Urinary bladder (tissue), 4 donors: ENCODE measurements around the gene SAMD4B. TPM values are rescaled to one million over a fixed set of nuclear protein-coding genes. Genes with fewer than 3 reads are reported as not detected.

Experiments used
- DNase-seq: peaks from one replicate; pipeline ENCODE4 v3.0.0-alpha.2; 2015; ENCODE audit errors: extremely low spot score
- H3K27ac ChIP-seq: one replicate; pipeline ENCODE4 v1.5.1; 2013; ENCODE audit warnings: low read depth, mild to moderate bottlenecking, moderate library complexity
- H3K36me3 ChIP-seq: one replicate; pipeline ENCODE4 v1.6.1; 2013; ENCODE audit warnings: mild to moderate bottlenecking, moderate library complexity; ENCODE audit not compliant: insufficient read depth
- H3K4me1 ChIP-seq: one replicate; pipeline ENCODE4 v1.6.1; 2013; ENCODE audit warnings: mild to moderate bottlenecking, moderate library complexity; ENCODE audit not compliant: insufficient read depth
- H3K4me3 ChIP-seq: one replicate; pipeline ENCODE4 v1.5.1; 2013; ENCODE audit warnings: low read depth, low read length
- WGBS: extraction: QIAGEN DNeasy Blood & Tissue Kit; methylation state at CpG from one replicate; pipeline ENCODE4 v1.1.7; 2013; 5-methylcytosine and 5-hydroxymethylcytosine counted together
- polyA plus RNA-seq: library from polyadenylated mRNA; stranded (reverse); fragments of 200-250 nt; gene quantifications from one replicate; pipeline ENCODE4 v1.2.3, GENCODE V29; 2013
- total RNA-seq: library from RNA; depleted of rRNA; stranded (reverse); fragments of >200 nt; gene quantifications from one replicate; pipeline ENCODE4 v1.2.3, GENCODE V29; 2014
- donor health status: healthy with polysubstance abuse.
- donor health status: healthy.

The SAMD4B gene
- total and polyA plus RNA-seq, 2 donors, result 37.3 to 118 TPM

DNA sequence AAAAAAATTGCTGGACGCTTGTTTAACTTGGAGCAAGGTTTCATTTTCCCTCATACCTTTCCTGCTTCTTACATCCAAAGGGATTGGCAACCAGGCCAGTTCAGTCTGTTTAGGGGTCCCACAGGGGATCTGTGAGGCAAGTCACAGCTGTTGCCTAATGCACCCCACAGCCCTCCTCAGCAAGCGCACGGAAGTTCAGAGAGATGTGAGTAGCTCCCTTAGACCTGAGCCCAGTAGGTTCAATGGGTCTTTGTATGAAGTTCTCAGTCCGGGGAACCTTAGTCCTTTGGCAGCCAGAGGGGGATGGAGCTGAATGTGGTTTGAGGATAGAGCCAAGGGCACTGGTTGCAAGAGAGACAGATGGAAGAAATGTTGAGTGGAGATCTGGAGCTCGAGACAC is 13.0 kb downstream of the SAMD4B start:
- H3K4me1 ChIP-seq, result no peaks in the 10 kb centered on the region
- H3K27ac ChIP-seq, result no peak overlapping the region
- H3K36me3 ChIP-seq, result peaks cover 4% of the 10 kb centered on the region
- H3K4me3 ChIP-seq, result no peak overlapping the region
- 92% methylated on average over 5 of the region's 5 CpGs for WGBS
- no peak for DNase-seq

DNA sequence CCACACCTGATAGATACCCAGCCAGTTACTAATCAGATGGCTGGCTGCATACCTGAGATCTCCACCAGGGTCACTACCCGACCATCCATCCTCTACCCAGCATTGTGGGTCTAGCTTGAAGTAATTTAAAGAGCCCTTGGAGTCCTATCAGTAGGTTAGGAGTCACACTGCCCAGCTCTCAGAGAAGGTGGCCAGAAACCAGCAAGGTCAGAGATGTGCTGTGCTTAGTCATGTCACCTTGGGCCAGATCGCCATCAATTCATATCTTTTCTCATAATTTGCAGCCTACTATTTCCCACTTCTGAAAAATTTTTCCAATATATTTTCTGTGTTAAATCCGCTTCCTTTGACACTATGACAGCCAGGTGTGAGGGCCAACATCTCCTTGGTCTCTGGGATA is 13.9 kb downstream of the SAMD4B start:
- 93% methylated on average over 3 of the region's 3 CpGs for WGBS
- no peak for DNase-seq
- Histone ChIP-seq H3K4me1 (no peaks in the 10 kb centered on the region), H3K4me3 (no peak overlapping the region), H3K36me3 (peaks cover 4% of the 10 kb centered on the region), H3K27ac (no peak overlapping the region)

DNA sequence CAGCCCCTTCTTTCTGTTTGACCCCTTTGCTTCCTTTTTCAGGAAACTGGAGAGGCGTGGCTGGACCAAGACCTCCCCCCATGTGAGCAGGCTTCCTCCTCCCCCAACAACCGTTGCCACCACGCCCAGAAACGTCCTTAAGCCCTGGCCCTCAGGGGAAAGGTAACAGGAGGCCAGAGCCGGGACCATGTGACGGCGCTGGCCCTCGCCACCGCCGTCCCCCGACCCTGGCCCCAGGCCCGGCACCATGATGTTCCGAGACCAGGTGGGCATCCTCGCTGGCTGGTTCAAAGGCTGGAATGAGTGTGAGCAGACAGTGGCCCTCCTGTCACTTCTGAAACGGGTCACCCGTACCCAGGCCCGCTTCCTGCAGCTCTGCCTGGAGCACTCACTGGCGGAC is 14.4 kb downstream of the SAMD4B start:
- DNase-seq, result no peak
- 89% methylated on average over 18 of the region's 18 CpGs for WGBS
- no peak overlapping the region for H3K4me3 ChIP-seq
- H3K4me1 ChIP-seq, result no peaks in the 10 kb centered on the region
- peaks cover 4% of the 10 kb centered on the region for H3K36me3 ChIP-seq
- no peak overlapping the region for H3K27ac ChIP-seq

DNA sequence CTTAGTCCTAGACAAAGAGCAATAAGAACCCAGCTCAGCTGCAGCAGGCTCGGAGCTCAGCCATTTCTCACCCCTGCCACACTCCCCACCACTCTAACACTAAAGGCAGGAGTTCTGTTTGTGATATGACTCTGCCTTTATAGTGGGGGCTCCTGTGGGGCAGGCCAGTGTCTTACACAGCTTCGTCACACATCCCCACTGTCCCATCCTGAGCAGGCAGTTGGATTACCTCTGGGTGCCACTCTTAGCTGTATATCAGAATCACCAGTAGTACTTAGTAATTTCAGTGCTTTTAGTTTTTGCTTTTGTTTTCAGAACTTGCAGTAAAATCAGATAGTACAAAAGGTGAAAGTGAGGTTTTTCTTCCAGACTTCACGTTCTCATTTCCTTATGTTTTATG is 16.8 kb downstream of the SAMD4B start:
- 91% methylated on average over 3 of the region's 3 CpGs for WGBS
- Histone ChIP-seq H3K4me3 (no peak overlapping the region), H3K36me3 (peaks cover 4% of the 10 kb centered on the region), H3K27ac (no peak overlapping the region), H3K4me1 (no peaks in the 10 kb centered on the region)
- no peak for DNase-seq

DNA sequence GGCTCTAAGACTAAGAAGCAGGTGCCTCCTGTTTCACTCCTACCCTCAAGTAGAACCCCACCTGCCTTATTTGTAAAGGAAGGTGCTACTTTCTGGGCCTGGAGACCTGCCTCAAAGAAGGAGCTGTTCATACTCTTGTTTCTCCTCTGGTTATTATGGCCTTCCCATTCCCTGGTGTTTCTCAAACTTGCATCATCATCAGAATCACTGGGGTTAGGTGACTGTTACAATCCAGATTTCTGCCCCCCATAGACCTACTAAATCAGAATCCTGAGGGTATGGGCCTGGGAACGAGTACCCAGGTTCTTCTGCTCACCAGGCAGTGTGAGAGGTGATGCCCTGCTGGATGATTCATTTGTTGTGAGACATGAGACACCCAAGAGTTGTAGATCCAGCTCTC is 18.4 kb downstream of the SAMD4B start:
- no peak for DNase-seq
- H3K36me3 ChIP-seq, result peaks cover 4% of the 10 kb centered on the region
- H3K27ac ChIP-seq, result no peak overlapping the region
- 97% methylated on average over 1 of the region's 1 CpG for WGBS
- no peak overlapping the region for H3K4me3 ChIP-seq
- H3K4me1 ChIP-seq, result no peaks in the 10 kb centered on the region

DNA sequence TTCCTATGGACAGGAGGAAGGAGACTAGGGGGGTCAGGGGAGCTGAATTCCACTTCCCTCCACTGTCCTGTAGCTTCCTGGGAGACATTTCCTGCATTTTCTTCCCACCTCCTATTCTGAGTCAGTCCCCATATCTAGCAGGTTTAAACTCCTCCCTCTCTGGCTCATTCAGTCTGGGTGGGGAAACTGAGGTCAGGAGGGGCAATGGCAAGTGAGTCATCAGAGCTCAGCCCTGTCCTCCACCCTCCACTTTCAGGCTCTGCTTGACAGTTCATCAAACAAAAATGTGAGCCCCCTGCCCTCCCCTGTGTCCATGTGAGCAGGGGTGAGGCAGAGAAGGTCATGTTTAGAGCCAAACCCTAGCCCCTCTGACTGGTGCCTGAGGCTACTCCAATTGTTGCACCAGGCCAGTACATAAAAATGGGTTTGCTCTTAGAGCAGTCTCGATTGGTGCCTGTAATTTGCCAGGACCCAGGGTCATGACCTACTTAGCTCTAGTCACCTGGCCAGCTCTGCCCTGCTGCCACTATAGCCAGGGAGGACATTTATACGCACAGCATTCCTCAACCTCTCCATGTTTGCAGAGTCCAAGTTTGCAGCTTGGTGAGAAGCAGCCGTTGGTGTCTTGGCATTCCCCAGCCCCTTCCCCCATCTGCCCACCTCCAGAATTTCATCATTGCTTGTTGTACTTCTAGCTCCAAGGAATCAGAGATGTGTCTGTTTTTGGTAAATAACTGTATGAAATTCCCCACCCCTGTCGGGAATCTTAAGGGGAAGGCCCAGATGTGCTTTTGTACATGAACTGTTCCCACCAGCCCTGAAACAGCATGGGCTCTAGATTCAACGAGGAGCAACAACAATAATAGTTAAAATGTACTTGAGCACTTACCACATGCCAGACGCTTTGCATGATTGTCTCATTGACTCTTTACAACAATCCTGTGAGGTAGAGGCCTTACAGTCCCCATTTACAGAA is 20.7 kb downstream of the SAMD4B start:
- H3K4me3 ChIP-seq, result no peak overlapping the region
- DNase-seq, result no peak
- H3K36me3 ChIP-seq, result no peaks in the 10 kb centered on the region
- no peaks in the 10 kb centered on the region for H3K4me1 ChIP-seq
- H3K27ac ChIP-seq, result no peak overlapping the region
- 59% methylated on average over 6 of the region's 6 CpGs for WGBS

GRCh38 chr19:39363901-39364457 is 21.8 kb downstream of the SAMD4B start:
- H3K4me1 ChIP-seq, result no peaks in the 10 kb centered on the region
- no peak for DNase-seq
- no peak overlapping the region for H3K4me3 ChIP-seq
- no peaks in the 10 kb centered on the region for H3K36me3 ChIP-seq
- 63% methylated on average over 5 of the region's 5 CpGs for WGBS
- H3K27ac ChIP-seq, result no peak overlapping the region

GRCh38 chr19:39365531-39365930 is 23.3 kb downstream of the SAMD4B start:
- no peaks in the 10 kb centered on the region for H3K36me3 ChIP-seq

DNA sequence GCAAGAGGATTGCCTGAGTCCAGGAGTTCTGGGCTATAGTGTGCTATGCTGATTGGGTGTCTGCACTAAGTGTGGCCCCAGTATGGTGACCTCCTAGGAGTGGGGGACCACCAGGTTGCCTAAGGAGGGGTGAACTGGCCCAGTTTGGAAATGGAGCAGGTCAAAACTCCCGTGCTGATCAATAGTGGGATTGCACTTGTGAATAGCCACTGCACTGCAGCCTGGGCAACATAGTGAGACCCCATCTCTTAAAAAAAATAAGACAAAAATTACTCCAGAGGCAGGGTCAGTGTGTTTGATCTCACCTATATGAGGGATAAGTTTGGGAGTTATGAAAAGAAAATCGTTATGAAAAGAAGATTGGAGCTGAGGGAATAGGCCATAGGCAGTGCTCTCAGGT is 27.0 kb downstream of the SAMD4B start:
- Histone ChIP-seq H3K4me3 (no peak overlapping the region), H3K36me3 (no peaks in the 10 kb centered on the region), H3K4me1 (no peaks in the 10 kb centered on the region), H3K27ac (no peak overlapping the region)
- WGBS, result 85% methylated on average over 2 of the region's 2 CpGs
- DNase-seq, result no peak

More at GRCh38 chr19:39365531-39365930, 23.3 kb downstream of the SAMD4B start:
- H3K27ac ChIP-seq, result no peak overlapping the region
- H3K4me1 ChIP-seq, result no peaks in the 10 kb centered on the region
- no peak overlapping the region for H3K4me3 ChIP-seq
- DNase-seq, result no peak
- WGBS, result 100% methylated on average over 1 of the region's 1 CpG

DNA sequence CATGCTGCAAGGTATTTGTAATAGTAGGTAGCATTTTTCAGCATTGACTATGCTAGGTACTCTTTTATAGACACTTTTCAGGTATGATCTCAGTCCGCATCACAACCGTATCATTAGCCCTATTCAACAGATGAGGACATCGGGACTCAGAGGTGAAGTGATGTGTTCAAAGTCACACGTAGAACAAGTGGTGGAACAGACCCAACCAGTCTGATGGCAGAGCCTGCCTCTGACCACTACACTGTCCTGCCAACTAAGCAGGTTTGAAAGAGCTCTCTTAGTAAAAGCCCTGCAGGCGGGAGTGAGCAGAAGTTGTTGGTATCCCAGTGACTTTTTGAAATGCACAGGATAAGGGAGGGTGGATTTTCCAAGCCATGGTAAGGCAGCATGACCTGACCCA is 28.5 kb downstream of the SAMD4B start:
- DNase-seq, result no peak
- no peak overlapping the region for H3K4me3 ChIP-seq
- WGBS, result 92% methylated on average over 5 of the region's 5 CpGs
- no peaks in the 10 kb centered on the region for H3K36me3 ChIP-seq
- no peaks in the 10 kb centered on the region for H3K4me1 ChIP-seq
- no peak overlapping the region for H3K27ac ChIP-seq

DNA sequence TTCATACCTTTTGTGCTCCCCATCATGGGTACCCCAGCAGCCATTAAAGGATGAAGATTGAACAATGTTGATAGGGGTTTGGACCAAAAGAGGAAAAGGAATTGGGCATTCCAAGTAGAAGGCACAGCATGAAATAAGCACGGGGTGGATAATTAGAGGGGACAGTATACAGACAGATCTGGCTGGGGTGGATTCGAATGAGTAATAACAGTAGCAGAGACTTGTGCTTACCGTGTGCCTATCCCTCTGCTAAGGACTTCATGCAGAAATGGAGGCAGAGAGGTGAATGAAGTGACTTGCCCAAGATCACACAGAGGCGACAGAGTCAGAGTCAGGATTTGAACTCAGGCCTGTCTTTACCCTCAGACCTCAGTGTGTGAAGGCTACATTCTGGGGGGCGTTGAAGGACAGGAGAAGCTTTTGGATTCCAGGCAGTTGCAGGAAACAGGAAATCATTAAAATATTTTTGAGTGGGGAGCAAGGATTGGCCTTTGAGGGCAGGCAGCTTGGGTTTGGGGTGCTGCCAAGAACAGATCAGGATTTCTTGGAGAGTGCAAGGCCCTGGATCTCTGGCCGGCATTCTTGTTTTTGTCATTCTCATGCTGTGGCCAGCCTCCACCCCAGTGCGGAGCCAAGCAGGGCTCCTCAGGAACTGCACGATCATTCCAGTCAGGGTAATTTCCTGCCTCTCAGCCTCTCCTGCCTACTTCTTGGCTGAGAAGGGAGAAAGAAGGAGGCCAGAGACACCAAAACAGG is 30.0 kb downstream of the SAMD4B start:
- Histone ChIP-seq H3K4me1 (no peaks in the 10 kb centered on the region), H3K27ac (peak overlapping the region; percentile 88), H3K4me3 (no peak overlapping the region), H3K36me3 (no peaks in the 10 kb centered on the region)
- peak; percentile 31 for DNase-seq
- WGBS, result 25% methylated on average over 8 of the region's 8 CpGs

- DNase-seq, result no peak
- no peaks in the 10 kb centered on the region for H3K4me1 ChIP-seq
- H3K36me3 ChIP-seq, result peaks cover 4% of the 10 kb centered on the region
- 31% methylated on average over 2 of the region's 2 CpGs for WGBS
- peak overlapping the region; percentile 88 for H3K27ac ChIP-seq
- no peak overlapping the region for H3K4me3 ChIP-seq
Observed at GRCh38 chr19:39372941-39373340, 30.7 kb downstream of the SAMD4B start.

- H3K4me1 ChIP-seq, result no peaks in the 10 kb centered on the region
- DNase-seq, result no peak
- no peak overlapping the region for H3K27ac ChIP-seq
- H3K4me3 ChIP-seq, result no peak overlapping the region
- peaks cover 7% of the 10 kb centered on the region for H3K36me3 ChIP-seq
Observed at GRCh38 chr19:39375929-39376328, 33.7 kb downstream of the SAMD4B start.
